Activated CD4-positive, CD25-positive, alpha-beta regulatory T cell treated with anti-CD3 and anti-CD28 coated beads, Interleukin-2, amount 50 U/mL, for 16 hours (primary cell): Measurements from ENCODE around the gene MOB1A.
"Not testable (repeated sequence)": the region's sequence is repeated elsewhere in the genome, so short reads cannot be mapped to it uniquely, and the experiment has no call there.

Source experiments
- DNase-seq: peaks from one replicate; pipeline ENCODE4 v3.0.0-alpha.2; 2020; ENCODE audit warnings: low read depth, low spot score

The MOB1A gene

GRCh38 chr2:74178211-74179062 is at the start of gene MOB1A:
Gene MOB1A, minus strand, starts transcription at chr2:74178879. Its CDS starts 205 bp downstream, at chr2:74178674.
- peak; percentile 94 for DNase-seq

GRCh38 chr2:74227646-74228045 is 49.0 kb upstream of the MOB1A start:
- no peak for DNase-seq

- no peak for DNase-seq
These were observed 48.1 kb upstream of the MOB1A start for GRCh38 chr2:74226648-74227213.

- DNase-seq, result no peak
These were observed 47.2 kb upstream of the MOB1A start for GRCh38 chr2:74225698-74226459.

GRCh38 chr2:74223941-74224770 is 45.5 kb upstream of the MOB1A start:
- no peak for DNase-seq

GRCh38 chr2:74222300-74222650 is 43.6 kb upstream of the MOB1A start:
- no peak for DNase-seq

- no peak for DNase-seq
These were observed 43.1 kb upstream of the MOB1A start for GRCh38 chr2:74221604-74222299.

- DNase-seq, result no peak
These were observed 42.4 kb upstream of the MOB1A start for GRCh38 chr2:74221091-74221490.

- no peak for DNase-seq
These were observed 41.3 kb upstream of the MOB1A start for GRCh38 chr2:74219846-74220486.

- no peak for DNase-seq
These were observed 38.0 kb upstream of the MOB1A start for GRCh38 chr2:74216642-74217041.

- not testable (repeated sequence) for DNase-seq
These were observed 37.1 kb upstream of the MOB1A start for GRCh38 chr2:74215771-74216170.

- DNase-seq, result no peak
These were observed 34.2 kb upstream of the MOB1A start for GRCh38 chr2:74212702-74213410.

- peak; percentile 13 for DNase-seq
These were observed 27.6 kb upstream of the MOB1A start for GRCh38 chr2:74206180-74206688.

GRCh38 chr2:74205596-74205995 is 26.9 kb upstream of the MOB1A start:
- no peak for DNase-seq

- DNase-seq, result no peak
These were observed 26.4 kb upstream of the MOB1A start for GRCh38 chr2:74205113-74205512.

GRCh38 chr2:74204436-74204835 is 25.8 kb upstream of the MOB1A start:
- no peak for DNase-seq

GRCh38 chr2:74201596-74201995 is 22.9 kb upstream of the MOB1A start:
- no peak for DNase-seq

- no peak for DNase-seq
These were observed 22.5 kb upstream of the MOB1A start for GRCh38 chr2:74201196-74201595.

GRCh38 chr2:74199871-74200305 is 21.2 kb upstream of the MOB1A start:
- DNase-seq, result no peak

- DNase-seq, result no peak
These were observed 20.6 kb upstream of the MOB1A start for GRCh38 chr2:74199275-74199701.
